H9 (cell line): Measurements from ENCODE around the gene GLRX. TPM values are rescaled to one million over a fixed set of nuclear protein-coding genes. Genes with fewer than 3 reads are reported as not detected.

ENCODE experiments used
- DNase-seq: peaks from one replicate; pipeline ENCODE4 v3.0.0-alpha.2; 2017
- H2AFZ ChIP-seq: one replicate; pipeline ENCODE4 v1.6.1; 2013; ENCODE audit warnings: mild to moderate bottlenecking, low read length, control low read depth, moderate library complexity
- H2AK5ac ChIP-seq: 2 replicates; pipeline ENCODE4 v1.6.1; 2013; ENCODE audit warnings: low read length, control low read depth, mixed read lengths; ENCODE audit not compliant: insufficient read length
- H2BK120ac ChIP-seq: one replicate; pipeline ENCODE4 v1.6.1; 2013; ENCODE audit warnings: low read depth, mild to moderate bottlenecking, low read length, control low read depth, inconsistent platforms; ENCODE audit not compliant: poor library complexity, severe bottlenecking
- H2BK12ac ChIP-seq: 2 replicates; pipeline ENCODE4 v1.6.1; 2013; ENCODE audit warnings: low read length, control low read depth, mixed read lengths, low read depth; ENCODE audit not compliant: insufficient read length
- H2BK15ac ChIP-seq: 2 replicates; pipeline ENCODE4 v1.6.1; 2013; ENCODE audit warnings: low read depth, low read length, control low read depth
- H2BK20ac ChIP-seq: one replicate; pipeline ENCODE4 v1.6.1; 2013; ENCODE audit warnings: low read depth, mild to moderate bottlenecking, low read length, control low read depth, inconsistent platforms; ENCODE audit not compliant: poor library complexity, severe bottlenecking
- H2BK5ac ChIP-seq: 2 replicates; pipeline ENCODE4 v1.6.1; 2013; ENCODE audit warnings: low read length, control low read depth, mixed read lengths; ENCODE audit not compliant: insufficient read length
- H3K14ac ChIP-seq: 2 replicates; pipeline ENCODE4 v1.6.1; 2013; ENCODE audit warnings: low read length, control low read depth; ENCODE audit not compliant: insufficient read depth
- H3K18ac ChIP-seq: 2 replicates; pipeline ENCODE4 v1.6.1; 2013; ENCODE audit warnings: low read depth, mild to moderate bottlenecking, mixed read lengths, low read length, control low read depth; ENCODE audit not compliant: insufficient read length
- H3K23ac ChIP-seq: 2 replicates; pipeline ENCODE4 v1.6.1; 2013; ENCODE audit warnings: low read length, control low read depth, mixed read lengths, low read depth; ENCODE audit not compliant: insufficient read length
- H3K23me2 ChIP-seq: 2 replicates; pipeline ENCODE4 v1.6.1; 2013; ENCODE audit warnings: low read depth, mild to moderate bottlenecking, mixed read lengths, low read length, control low read depth; ENCODE audit not compliant: insufficient read length, poor library complexity, severe bottlenecking
- H3K27ac ChIP-seq: 2 replicates; pipeline ENCODE4 v1.5.1; 2013; ENCODE audit warnings: low read length, control low read depth, mixed read lengths, low read depth; ENCODE audit not compliant: insufficient read length
- H3K27me3 ChIP-seq: 2 replicates; pipeline ENCODE4 v1.6.1; 2013; ENCODE audit warnings: low read length, control low read depth, inconsistent platforms; ENCODE audit not compliant: insufficient read depth
- H3K4ac ChIP-seq: 2 replicates; pipeline ENCODE4 v1.6.1; 2013; ENCODE audit warnings: low read depth, mild to moderate bottlenecking, control low read depth, inconsistent platforms, low read length, moderate library complexity
- H3K4me1 ChIP-seq: 2 replicates; pipeline ENCODE4 v1.6.1; 2013; ENCODE audit warnings: low read length, control low read depth, inconsistent platforms; ENCODE audit not compliant: insufficient read depth
- H3K4me2 ChIP-seq: 2 replicates; pipeline ENCODE4 v1.6.1; 2013; ENCODE audit warnings: low read length, control low read depth, mixed read lengths; ENCODE audit not compliant: insufficient read length, insufficient read depth
- H3K56ac ChIP-seq: 2 replicates; pipeline ENCODE4 v1.6.1; 2013; ENCODE audit warnings: low read depth, mild to moderate bottlenecking, mixed read lengths, low read length, control low read depth; ENCODE audit not compliant: insufficient read length
- H3K79me1 ChIP-seq: 2 replicates; pipeline ENCODE4 v1.6.1; 2013; ENCODE audit warnings: low read depth, mild to moderate bottlenecking, moderate library complexity, low read length, control low read depth, inconsistent platforms; ENCODE audit not compliant: insufficient read depth, poor library complexity, severe bottlenecking
- H3K79me2 ChIP-seq: 2 replicates; pipeline ENCODE4 v1.6.1; 2013; ENCODE audit warnings: low read length, control low read depth, inconsistent platforms; ENCODE audit not compliant: insufficient read depth
- H3K9ac ChIP-seq: 2 replicates; pipeline ENCODE4 v1.6.1; 2013; ENCODE audit warnings: low read length, control low read depth, mixed read lengths; ENCODE audit not compliant: insufficient read length; ENCODE audit errors: extremely low read depth
- H3K9me3 ChIP-seq: one replicate; pipeline ENCODE4 v1.6.1; 2013; ENCODE audit warnings: low read depth, low read length, inconsistent platforms; ENCODE audit not compliant: control insufficient read depth
- H3T11ph ChIP-seq: one replicate; pipeline ENCODE4 v1.6.1; 2013; ENCODE audit warnings: mild to moderate bottlenecking, low read length, control low read depth, inconsistent platforms
- H4K20me1 ChIP-seq: one replicate; pipeline ENCODE4 v1.6.1; 2013; ENCODE audit not compliant: control insufficient read depth, insufficient read length, insufficient read depth
- H4K5ac ChIP-seq: 2 replicates; pipeline ENCODE4 v1.6.1; 2013; ENCODE audit warnings: low read depth, mild to moderate bottlenecking, mixed read lengths, low read length, control low read depth; ENCODE audit not compliant: insufficient read length
- H4K8ac ChIP-seq: replicated peaks from 2 replicates; pipeline ENCODE4 v1.6.1; 2013; ENCODE audit warnings: low read length, control low read depth, mixed read lengths, low read depth; ENCODE audit not compliant: insufficient read length
- H4K91ac ChIP-seq: 2 replicates; pipeline ENCODE4 v1.6.1; 2013; ENCODE audit warnings: low read depth, mild to moderate bottlenecking, moderate library complexity, mixed read lengths, low read length, control low read depth; ENCODE audit not compliant: insufficient read length
- H3K27ac Mint-ChIP-seq, 3 experiments: 2 replicates in 2 of 3; 3 replicates in 1 of 3; pipeline ENCODE4 v1.8.0; 2020 to 2021; ENCODE audit warnings: mixed read lengths in 3 of 3, mild to moderate bottlenecking in 1 of 3, moderate library complexity in 1 of 3
- H3K27me3 Mint-ChIP-seq: 2 replicates; pipeline ENCODE4 v1.8.0; 2021; ENCODE audit warnings: low read depth, mild to moderate bottlenecking, moderate library complexity, mixed read lengths
- H3K36me3 Mint-ChIP-seq, 3 experiments: 2 replicates in 2 of 3; 3 replicates in 1 of 3; pipeline ENCODE4 v1.8.0; 2020 to 2021; ENCODE audit warnings: low read depth in 3 of 3, mixed read lengths in 3 of 3; ENCODE audit not compliant: insufficient read depth in 1 of 3
- H3K4me1 Mint-ChIP-seq, 2 experiments: 2 replicates each; pipeline ENCODE4 v1.8.0; 2020; ENCODE audit warnings: mixed read lengths in 2 of 2
- H3K4me3 Mint-ChIP-seq, 2 experiments: 2 replicates in 1 of 2; 3 replicates in 1 of 2; pipeline ENCODE4 v1.8.0; 2020 to 2021; ENCODE audit warnings: mild to moderate bottlenecking in 2 of 2, mixed read lengths in 2 of 2, moderate library complexity in 1 of 2
- H3K9me3 Mint-ChIP-seq, 2 experiments: 2 replicates in 1 of 2; 3 replicates in 1 of 2; pipeline ENCODE4 v1.8.0; 2020; ENCODE audit warnings: mild to moderate bottlenecking in 2 of 2, mixed read lengths in 2 of 2, moderate library complexity in 1 of 2
- CTCF ChIP-seq: fragments of 200-600 bp; sonication (generic); conservative IDR thresholded peaks from 3 replicates; pipeline ENCODE4 v1.8.0; 2021; ENCODE audit warnings: antibody characterized with exemption, mild to moderate bottlenecking
- WGBS: extraction: QIAGEN DNeasy Blood & Tissue Kit; methylation state at CpG from one replicate; pipeline ENCODE4 v1.1.7; 2013; ENCODE audit warnings: missing lambda C conversion rate, low lambda C conversion rate, mixed read lengths; ENCODE audit not compliant: insufficient read length; ENCODE audit errors: extremely low coverage; 5-methylcytosine and 5-hydroxymethylcytosine counted together
- total RNA-seq: library from RNA; stranded (reverse); gene quantifications from 2 replicates; pipeline ENCODE4 v1.2.1, GENCODE V29; 2021

Gene GLRX
- total RNA-seq, 1 experiment from 2014 or later, result 13.8 TPM

DNA sequence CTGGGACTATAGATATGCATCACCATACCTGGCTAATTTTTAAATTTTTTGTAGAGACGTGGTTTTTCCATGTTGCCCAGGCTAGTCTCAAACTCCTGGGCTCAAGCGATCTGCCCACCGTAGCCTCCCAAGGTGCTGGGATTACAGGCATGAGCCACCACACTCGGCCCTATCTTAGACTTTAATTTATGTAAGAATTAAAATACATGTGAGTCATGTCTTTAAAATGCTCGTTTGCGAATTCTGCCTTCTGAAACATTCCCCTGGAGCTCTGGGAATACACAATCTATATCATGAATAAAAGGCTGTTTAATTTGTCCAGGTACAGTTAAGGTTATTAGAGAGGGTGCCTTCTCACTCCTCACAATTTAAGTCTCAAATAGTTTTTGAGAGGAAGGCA is 58.6 kb downstream of the GLRX start:
- H4K5ac ChIP-seq, result no peak overlapping the region
- no peaks in the 10 kb centered on the region for H3K79me1 ChIP-seq
- no peaks in the 10 kb centered on the region for H3K4me1 ChIP-seq
- Mint-ChIP-seq H3K27ac (no peak overlapping the region; a peak in 1 of 7 replicates), H3K4me3 (no peak overlapping the region), H3K36me3 (no peaks in the 10 kb centered on the region), H3K27me3 (no peaks in the 10 kb centered on the region), H3K9me3 (no peaks in the 10 kb centered on the region), H3K4me1 (0 out of 4 replicates have a peak, but pooled peaks cover 0 to 2% of the 10 kb centered on the region in 2 experiments)
- H2BK5ac ChIP-seq, result no peak overlapping the region
- no peak overlapping the region for H3K56ac ChIP-seq
- H3K23me2 ChIP-seq, result no peaks in the 10 kb centered on the region
- no peak overlapping the region for H3K18ac ChIP-seq
- no peak overlapping the region for H2BK15ac ChIP-seq
- H2BK12ac ChIP-seq, result no peak overlapping the region
- no peaks in the 10 kb centered on the region for H3K9me3 ChIP-seq
- H3K14ac ChIP-seq, result no peak overlapping the region
- H4K8ac ChIP-seq, result no peak overlapping the region
- no peak overlapping the region for H2AK5ac ChIP-seq
- no peak overlapping the region for H3K4me2 ChIP-seq
- H3T11ph ChIP-seq, result no peak overlapping the region
- no peak for TF ChIP-seq CTCF
- H4K91ac ChIP-seq, result no peak overlapping the region
- no peak overlapping the region for H3K9ac ChIP-seq
- no CpG with 5 or more reads among the region's 6 CpGs for whole genome bisulfite sequencing
- no peak overlapping the region for H2BK120ac ChIP-seq
- H4K20me1 ChIP-seq, result no peaks in the 10 kb centered on the region
- H3K4ac ChIP-seq, result no peak overlapping the region
- no peak for DNase-seq
- H3K27ac ChIP-seq, result no peak overlapping the region
- no peak overlapping the region for H3K23ac ChIP-seq
- H2BK20ac ChIP-seq, result no peak overlapping the region
- no peak overlapping the region for H2AFZ ChIP-seq
- no peaks in the 10 kb centered on the region for H3K79me2 ChIP-seq
- no peaks in the 10 kb centered on the region for H3K27me3 ChIP-seq

Other genes starting within 250 kb of the GLRX start
- 0.11 TPM in 1 of 2 replicates, not detected in the other for gene GPR150, start 202.6 kb downstream of the GLRX start, total RNA-seq
- 1.7 and 2.6 TPM in 2 replicates for gene RFESD, start 175.9 kb downstream of the GLRX start, total RNA-seq
- not detected in 2 replicates for gene SPATA9, start 139.7 kb downstream of the GLRX start, total RNA-seq
- gene RHOBTB3, start 91.4 kb downstream of the GLRX start, total RNA-seq, result 6.6 and 6.8 TPM in 2 replicates
- 27.5 and 27.7 TPM in 2 replicates for gene ELL2, start 139.1 kb upstream of the GLRX start, total RNA-seq